Superior temporal gyrus (tissue), 1 donor: Measurements from ENCODE around the gene SNTN.
"Not testable (repeated sequence)": the region's sequence is repeated elsewhere in the genome, so short reads cannot be mapped to it uniquely, and the experiment has no call there.

ENCODE experiments used
- DNase-seq: peaks from one replicate; pipeline ENCODE4 v3.0.0-alpha.2; 2016; ENCODE audit errors: extremely low spot score

Gene SNTN

GRCh38 chr3:63652066-63652725, at the start of gene SNTN:
Gene SNTN, plus strand, starts transcription at chr3:63652675. Its CDS starts 13 bp downstream, at chr3:63652688.
- DNase-seq, result no peak

GRCh38 chr3:63607716-63608115, 44.8 kb upstream of the SNTN start:
- no peak for DNase-seq

- no peak for DNase-seq
Observed at GRCh38 chr3:63609408-63609807, 43.1 kb upstream of the SNTN start.

- no peak for DNase-seq
Observed at GRCh38 chr3:63609834-63610233, 42.6 kb upstream of the SNTN start.

GRCh38 chr3:63611382-63611781, 41.1 kb upstream of the SNTN start:
- DNase-seq, result no peak

- no peak for DNase-seq
Observed at GRCh38 chr3:63613561-63613960, 38.9 kb upstream of the SNTN start.

- no peak for DNase-seq
Observed at GRCh38 chr3:63617391-63617790, 35.1 kb upstream of the SNTN start.

GRCh38 chr3:63624941-63625560, 27.4 kb upstream of the SNTN start:
- DNase-seq, result no peak

GRCh38 chr3:63631670-63632069, 20.8 kb upstream of the SNTN start:
- DNase-seq, result no peak

GRCh38 chr3:63635186-63635585, 17.3 kb upstream of the SNTN start:
- DNase-seq, result no peak

GRCh38 chr3:63639806-63640205, 12.7 kb upstream of the SNTN start:
- no peak for DNase-seq

GRCh38 chr3:63642488-63642887, 10.0 kb upstream of the SNTN start:
- no peak for DNase-seq

- no peak for DNase-seq
Observed at GRCh38 chr3:63644212-63644797, 8.2 kb upstream of the SNTN start.

GRCh38 chr3:63644928-63645781, 7.3 kb upstream of the SNTN start:
- not testable (repeated sequence) for DNase-seq

- DNase-seq, result no peak
Observed at GRCh38 chr3:63654211-63654610, 1.7 kb downstream of the SNTN start.

GRCh38 chr3:63654931-63655330, 2.5 kb downstream of the SNTN start:
- DNase-seq, result no peak

GRCh38 chr3:63655519-63655918, 3.0 kb downstream of the SNTN start:
- no peak for DNase-seq

GRCh38 chr3:63656786-63657185, 4.3 kb downstream of the SNTN start:
- DNase-seq, result no peak

GRCh38 chr3:63661242-63661641, 8.8 kb downstream of the SNTN start:
- DNase-seq, result no peak

- no peak for DNase-seq
Observed at GRCh38 chr3:63662011-63662410, 9.5 kb downstream of the SNTN start.

- DNase-seq, result no peak
Observed at GRCh38 chr3:63662500-63662899, 10.0 kb downstream of the SNTN start.

- no peak for DNase-seq
Observed at GRCh38 chr3:63670544-63670943, 18.1 kb downstream of the SNTN start.
